ENCODE results near the gene ST6GALNAC3. TPM values are rescaled to one million over a fixed set of nuclear protein-coding genes. Genes with fewer than 3 reads are reported as not detected.

The ST6GALNAC3 gene
- total RNA-seq, 1 donor from 2014 or later, result 5.6 TPM

GRCh38 chr1:76247261-76247852 lies 172.8 kb downstream of the ST6GALNAC3 start:
- no peak overlapping the region for H3K4me3 ChIP-seq
- peaks cover 4% of the 10 kb centered on the region for H3K9me3 ChIP-seq
- H3K36me3 ChIP-seq, result no peaks in the 10 kb centered on the region
- H3K4me1 ChIP-seq, result no peaks in the 10 kb centered on the region
- no peak for ATAC-seq
- intact Hi-C loops (cut with DNase I), result no loop called here
- no peaks in the 10 kb centered on the region for H3K27me3 ChIP-seq
- no peak for DNase-seq
- H3K27ac ChIP-seq, result no peak overlapping the region
- no peak for TF ChIP-seq CTCF (IDR thresholded peaks at IDR 0.05)

GRCh38 chr1:76250271-76250670 lies 175.7 kb downstream of the ST6GALNAC3 start:
- DNase-seq (no peak), ATAC-seq (no peak)
- H3K27ac ChIP-seq, result no peak overlapping the region
- no peaks in the 10 kb centered on the region for H3K9me3 ChIP-seq
- H3K4me3 ChIP-seq, result no peak overlapping the region
- no peaks in the 10 kb centered on the region for H3K27me3 ChIP-seq
- intact Hi-C loops (cut with DNase I), result no loop called here
- no peaks in the 10 kb centered on the region for H3K4me1 ChIP-seq
- H3K36me3 ChIP-seq, result no peaks in the 10 kb centered on the region
- no peak for TF ChIP-seq CTCF (IDR thresholded peaks at IDR 0.05)

- H3K4me3 ChIP-seq, result no peak overlapping the region
- H3K36me3 ChIP-seq, result no peaks in the 10 kb centered on the region
- no peaks in the 10 kb centered on the region for H3K4me1 ChIP-seq
- H3K9me3 ChIP-seq, result no peaks in the 10 kb centered on the region
- H3K27ac ChIP-seq, result no peak overlapping the region
- no peaks in the 10 kb centered on the region for H3K27me3 ChIP-seq
- intact Hi-C loops (cut with DNase I), result no loop called here
- no peak for TF ChIP-seq CTCF (IDR thresholded peaks at IDR 0.05)
- no peak for DNase-seq
- ATAC-seq, result no peak
Measured at GRCh38 chr1:76252431-76252830, 177.9 kb downstream of the ST6GALNAC3 start.

GRCh38 chr1:76254104-76255030 lies 179.8 kb downstream of the ST6GALNAC3 start:
- Histone ChIP-seq H3K4me3 (no peak overlapping the region), H3K27ac (no peak overlapping the region), H3K27me3 (no peaks in the 10 kb centered on the region), H3K9me3 (no peaks in the 10 kb centered on the region), H3K36me3 (no peaks in the 10 kb centered on the region), H3K4me1 (no peaks in the 10 kb centered on the region)
- ATAC-seq (no peak), DNase-seq (no peak)
- intact Hi-C loops (cut with DNase I), result no loop called here
- TF ChIP-seq CTCF (IDR thresholded peaks at IDR 0.05), result no peak

GRCh38 chr1:76256289-76257223 lies 182.0 kb downstream of the ST6GALNAC3 start:
- TF ChIP-seq CTCF (IDR thresholded peaks at IDR 0.05), result no peak
- ATAC-seq, result no peak
- intact Hi-C loops (cut with DNase I), result no loop called here

More at GRCh38 chr1:76256289-76257223, 182.0 kb downstream of the ST6GALNAC3 start:
- no peak for DNase-seq
- no peak overlapping the region for H3K27ac ChIP-seq
- H3K4me3 ChIP-seq, result no peak overlapping the region
- no peaks in the 10 kb centered on the region for H3K9me3 ChIP-seq
- no peaks in the 10 kb centered on the region for H3K27me3 ChIP-seq
- H3K4me1 ChIP-seq, result no peaks in the 10 kb centered on the region
- H3K36me3 ChIP-seq, result no peaks in the 10 kb centered on the region
